RWPE1 (cell line): ENCODE measurements around the gene F10.

Experiments
- CTCF ChIA-PET: fragments of 350-600 bp; sonication (Branson Sonifier 250); formaldehyde crosslinking; extraction: SDS; loops from one replicate; lab custom pipeline; 2021; lab: Yijun Ruan, JAX
- POLR2A ChIA-PET: fragments of 400-600 bp; formaldehyde crosslinking; extraction: SDS; loops from one replicate; lab custom pipeline; 2020; ENCODE audit warnings: antibody characterized with exemption; ENCODE audit not compliant: low non-redundant PET; lab: Yijun Ruan, JAX
- DNase-seq: peaks from one replicate; pipeline ENCODE4 v3.0.0; 2012; ENCODE audit warnings: low spot score
- H3K27ac ChIP-seq: fragments of 450-650 bp; 2 replicates; pipeline ENCODE4 v1.5.1; 2017
- TF ChIP-seq, protein P1 (sequence below): fragments of 450-650 bp; conservative IDR thresholded peaks from 2 replicates; pipeline ENCODE4 v1.5.1; 2017; ENCODE audit warnings: low read depth, mild to moderate bottlenecking

Gene F10

GRCh38 chr13:113120300-113121182 lies 2.1 kb upstream of the F10 start:
- DNase-seq = no peak

GRCh38 chr13:113121183-113121927 lies 1.2 kb upstream of the F10 start:
- H3K27ac ChIP-seq = no peak overlapping the region
- POLR2A ChIA-PET = no interaction called here
- DNase-seq = no peak
- TF ChIP-seq, protein P1, sequence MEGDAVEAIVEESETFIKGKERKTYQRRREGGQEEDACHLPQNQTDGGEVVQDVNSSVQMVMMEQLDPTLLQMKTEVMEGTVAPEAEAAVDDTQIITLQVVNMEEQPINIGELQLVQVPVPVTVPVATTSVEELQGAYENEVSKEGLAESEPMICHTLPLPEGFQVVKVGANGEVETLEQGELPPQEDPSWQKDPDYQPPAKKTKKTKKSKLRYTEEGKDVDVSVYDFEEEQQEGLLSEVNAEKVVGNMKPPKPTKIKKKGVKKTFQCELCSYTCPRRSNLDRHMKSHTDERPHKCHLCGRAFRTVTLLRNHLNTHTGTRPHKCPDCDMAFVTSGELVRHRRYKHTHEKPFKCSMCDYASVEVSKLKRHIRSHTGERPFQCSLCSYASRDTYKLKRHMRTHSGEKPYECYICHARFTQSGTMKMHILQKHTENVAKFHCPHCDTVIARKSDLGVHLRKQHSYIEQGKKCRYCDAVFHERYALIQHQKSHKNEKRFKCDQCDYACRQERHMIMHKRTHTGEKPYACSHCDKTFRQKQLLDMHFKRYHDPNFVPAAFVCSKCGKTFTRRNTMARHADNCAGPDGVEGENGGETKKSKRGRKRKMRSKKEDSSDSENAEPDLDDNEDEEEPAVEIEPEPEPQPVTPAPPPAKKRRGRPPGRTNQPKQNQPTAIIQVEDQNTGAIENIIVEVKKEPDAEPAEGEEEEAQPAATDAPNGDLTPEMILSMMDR = no peak
- CTCF ChIA-PET = no interaction called here

More at GRCh38 chr13:113120300-113121182, 2.1 kb upstream of the F10 start:
- ChIA-PET POLR2A (no interaction called here), CTCF (no interaction called here)
- TF ChIP-seq, protein P1 = no peak
- no peak overlapping the region for H3K27ac ChIP-seq

DNA sequence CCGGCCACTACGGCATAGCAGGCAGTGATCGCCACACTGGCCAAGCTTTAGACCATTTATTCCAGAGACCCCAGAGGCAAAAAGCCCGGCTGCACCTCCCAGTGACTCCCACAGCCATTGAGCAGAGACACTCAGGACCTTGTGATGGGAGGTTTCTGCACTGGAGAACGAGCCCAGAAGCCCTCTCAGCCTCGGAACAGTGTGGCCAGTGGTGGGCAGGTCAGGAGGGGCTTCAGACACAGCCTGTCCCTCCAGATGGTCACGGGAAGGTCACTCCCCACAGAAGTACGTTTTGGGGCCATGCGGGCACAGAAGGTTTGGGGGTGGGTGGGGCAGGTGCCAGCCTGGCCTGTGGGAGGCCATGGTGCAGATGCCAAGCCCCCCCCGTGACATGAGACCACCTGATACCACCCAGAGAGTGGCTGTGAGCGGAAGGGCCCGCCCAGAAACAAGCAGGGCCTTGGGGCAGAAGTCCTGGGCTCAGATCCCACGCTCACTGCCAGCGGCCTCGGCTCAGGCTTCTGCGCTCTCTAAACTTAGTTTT lies 599 bp upstream of the F10 start:
- no peak overlapping the region for H3K27ac ChIP-seq
- TF ChIP-seq, protein P1 = no peak
- CTCF ChIA-PET = interaction anchor here (0.6 kb wide), 1 partner anchor 85 kb away, joined by 3 read pairs; no protein-coding TSS in a partner anchor
- no peak for DNase-seq
- POLR2A ChIA-PET = no interaction called here

- TF ChIP-seq, protein P1 = no peak
- no peak for DNase-seq
- H3K27ac ChIP-seq = no peak overlapping the region
- ChIA-PET CTCF (no interaction called here), POLR2A (no interaction called here)
Observed at GRCh38 chr13:113123226-113124201, 915 bp downstream of the F10 start.

- CTCF ChIA-PET = no interaction called here
- POLR2A ChIA-PET = no interaction called here
- TF ChIP-seq, protein P1 = no peak
- no peak for DNase-seq
- no peak overlapping the region for H3K27ac ChIP-seq
Observed at GRCh38 chr13:113124211-113124970, 1.8 kb downstream of the F10 start.
